Measurements from ENCODE around the gene PNKP. TPM values are rescaled to one million over a fixed set of nuclear protein-coding genes. Genes with fewer than 3 reads are reported as not detected.
A peak's percentile ranks its signal among the peaks of the same experiment; 100 is the strongest.

Gene PNKP
- total RNA-seq, 2 donors from 2014 or later, result 71.1 to 74.5 TPM

DNA sequence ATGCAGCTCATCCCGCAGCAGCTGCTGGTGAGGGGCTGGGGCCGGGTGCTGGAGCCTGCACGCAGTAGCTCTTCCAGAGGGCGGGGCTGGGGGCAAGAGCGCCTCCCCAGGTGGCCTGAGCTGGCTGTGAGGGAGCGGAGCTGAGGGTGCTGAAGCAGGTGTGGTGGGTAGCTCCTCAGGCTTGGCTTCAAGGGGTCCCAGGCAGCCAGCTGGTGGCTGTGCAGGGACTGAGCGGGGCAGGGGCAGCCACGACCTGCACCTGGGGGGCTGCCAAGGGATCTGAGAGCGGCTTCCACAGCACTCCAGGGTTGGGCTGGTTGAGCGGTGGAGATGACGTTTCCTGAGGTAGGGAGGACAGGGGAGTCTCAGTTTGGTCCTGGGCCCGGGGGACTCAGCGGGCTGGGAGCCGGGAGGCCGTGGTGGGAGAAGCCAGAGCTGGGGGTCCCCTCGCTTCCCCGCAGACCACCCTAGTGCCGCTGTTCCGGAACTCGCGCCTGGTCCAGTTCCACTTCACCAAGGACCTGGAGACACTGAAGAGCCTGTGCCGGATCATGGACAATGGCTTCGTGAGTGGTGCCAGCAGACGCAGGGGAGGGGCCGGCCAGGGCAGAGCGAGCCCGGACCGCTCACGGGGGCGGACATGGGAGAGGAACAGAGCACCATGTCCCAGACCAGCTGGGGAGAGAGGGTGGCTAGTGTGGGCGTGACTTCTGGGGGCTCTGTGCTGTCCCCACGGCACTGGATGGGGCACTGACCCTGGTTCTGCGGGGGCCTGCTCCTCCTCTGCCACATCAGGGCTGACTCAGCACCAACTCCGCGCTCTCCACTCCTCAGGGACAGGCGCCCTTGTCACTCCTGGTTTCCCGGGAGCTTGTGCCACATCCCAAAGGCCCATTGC is 9.0 kb downstream of the PNKP start:
- DNase-seq, result peak in 1 of 2 donors; percentile 1
- H3K27me3 Mint-ChIP-seq (ENCODE audit: low read depth), result no peaks in the 10 kb centered on the region
- H3K27ac Mint-ChIP-seq, result no peak overlapping the region
- H3K9me3 Mint-ChIP-seq, result no peaks in the 10 kb centered on the region
- no peak for ATAC-seq (replicated peaks in 1 of 2)
- no peak overlapping the region for H3K4me3 Mint-ChIP-seq
- H3K4me1 Mint-ChIP-seq (ENCODE audit: low read depth), result peaks cover 11% of the 10 kb centered on the region
- peaks cover 2 to 4% of the 10 kb centered on the region in 2 donors for H3K36me3 Mint-ChIP-seq (ENCODE audit: insufficient read depth in 2 of 2)

DNA sequence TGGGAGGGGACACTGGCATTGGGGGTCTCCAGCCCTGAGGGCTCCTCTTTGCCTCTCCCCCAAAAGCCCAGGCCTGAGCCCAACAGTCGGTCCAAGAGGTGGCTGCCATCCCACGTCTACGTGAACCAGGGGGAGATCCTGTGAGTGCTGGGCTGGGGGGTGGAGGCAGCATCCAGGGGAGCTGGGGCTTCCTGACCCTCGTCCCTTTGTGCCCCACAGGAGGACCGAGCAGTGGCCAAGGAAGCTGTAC is 9.6 kb downstream of the PNKP start:
- H3K36me3 Mint-ChIP-seq (ENCODE audit: insufficient read depth in 2 of 2), result peaks cover 0 to 3% of the 10 kb centered on the region in 2 donors

DNA sequence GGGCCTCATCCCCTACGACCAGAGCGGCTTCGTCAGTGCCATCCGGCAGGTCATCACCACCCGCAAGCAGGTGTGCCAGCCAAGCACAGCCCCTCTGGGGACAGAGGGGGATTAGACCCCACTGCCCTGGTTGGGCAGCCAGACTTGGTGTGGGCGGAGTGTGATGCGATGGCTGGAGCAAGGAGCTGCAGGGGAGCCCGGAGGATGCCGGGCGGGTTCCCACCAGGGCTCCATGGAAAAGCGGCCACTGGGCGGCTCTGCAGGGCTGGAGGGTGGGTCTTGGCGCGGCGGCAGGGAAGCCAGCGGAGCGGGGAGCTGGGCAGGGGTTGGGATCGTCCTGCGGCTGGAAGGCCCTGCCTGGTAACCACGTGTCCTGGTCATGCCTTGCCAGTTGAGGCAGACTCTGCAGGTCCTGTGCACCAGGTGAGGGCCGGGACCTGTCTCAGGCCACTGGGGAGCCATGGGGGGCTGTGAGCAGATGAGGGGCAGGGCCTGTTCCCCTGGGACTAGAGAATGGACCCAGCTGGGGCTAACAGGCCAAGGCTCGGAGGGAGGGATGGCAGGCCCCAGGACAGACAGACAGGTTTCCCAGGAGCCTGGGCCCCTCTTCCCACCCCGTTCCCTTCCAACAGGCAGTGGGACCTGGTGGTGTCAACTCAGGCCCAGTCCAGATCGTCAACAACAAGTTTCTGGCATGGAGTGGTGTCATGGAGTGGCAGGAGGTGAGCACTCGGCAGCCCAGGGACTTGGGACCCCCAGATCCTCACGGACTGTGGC is 10.1 kb downstream of the PNKP start:
- peaks cover 0 to 3% of the 10 kb centered on the region in 2 donors for H3K36me3 Mint-ChIP-seq (ENCODE audit: insufficient read depth in 2 of 2)
- no peaks in the 10 kb centered on the region for H3K9me3 Mint-ChIP-seq
- H3K27ac Mint-ChIP-seq, result no peak overlapping the region
- ATAC-seq (replicated peaks in 1 of 2) (no peak), DNase-seq (no peak)
- H3K27me3 Mint-ChIP-seq (ENCODE audit: low read depth), result no peaks in the 10 kb centered on the region
- H3K4me1 Mint-ChIP-seq (ENCODE audit: low read depth), result peaks cover 18% of the 10 kb centered on the region
- no peak overlapping the region for H3K4me3 Mint-ChIP-seq

More for the DNA sequence above, 9.6 kb downstream of the PNKP start:
- Mint-ChIP-seq H3K27ac (no peak overlapping the region), H3K27me3 (ENCODE audit: low read depth) (no peaks in the 10 kb centered on the region), H3K9me3 (no peaks in the 10 kb centered on the region), H3K4me1 (ENCODE audit: low read depth) (peaks cover 13% of the 10 kb centered on the region), H3K4me3 (no peak overlapping the region)
- DNase-seq (no peak), ATAC-seq (replicated peaks in 1 of 2) (no peak)

DNA sequence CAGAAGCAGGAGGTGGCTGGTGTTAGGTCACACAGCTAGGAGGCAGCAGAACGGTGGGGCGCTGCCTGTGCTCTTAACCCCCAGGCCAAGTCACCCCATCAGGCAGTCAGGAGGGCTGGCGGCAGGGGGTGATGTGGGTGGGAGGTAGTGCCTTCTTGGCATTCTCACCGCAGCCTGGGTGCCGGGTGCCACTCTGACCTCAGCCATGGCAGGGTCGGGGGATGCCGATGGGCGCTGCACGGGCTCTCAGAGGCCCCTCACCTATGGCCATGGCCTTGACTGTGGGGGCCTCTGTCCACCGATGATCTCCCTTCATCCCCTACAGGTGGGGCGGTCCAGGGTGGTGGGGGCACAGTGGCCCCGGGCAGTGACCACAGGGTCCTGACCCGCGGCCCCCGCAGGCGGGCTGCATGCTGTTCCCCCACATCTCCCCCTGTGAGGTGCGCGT is 10.8 kb downstream of the PNKP start:
- ATAC-seq (replicated peaks in 1 of 2), result no peak
- no peak overlapping the region for H3K4me3 Mint-ChIP-seq
- peaks cover 0 to 1% of the 10 kb centered on the region in 2 donors for H3K36me3 Mint-ChIP-seq (ENCODE audit: insufficient read depth in 2 of 2)
- H3K4me1 Mint-ChIP-seq (ENCODE audit: low read depth), result peaks cover 23% of the 10 kb centered on the region
- H3K9me3 Mint-ChIP-seq, result no peaks in the 10 kb centered on the region
- peak in 1 of 2 donors; percentile 1 for DNase-seq
- H3K27ac Mint-ChIP-seq, result no peak overlapping the region
- no peaks in the 10 kb centered on the region for H3K27me3 Mint-ChIP-seq (ENCODE audit: low read depth)

DNA sequence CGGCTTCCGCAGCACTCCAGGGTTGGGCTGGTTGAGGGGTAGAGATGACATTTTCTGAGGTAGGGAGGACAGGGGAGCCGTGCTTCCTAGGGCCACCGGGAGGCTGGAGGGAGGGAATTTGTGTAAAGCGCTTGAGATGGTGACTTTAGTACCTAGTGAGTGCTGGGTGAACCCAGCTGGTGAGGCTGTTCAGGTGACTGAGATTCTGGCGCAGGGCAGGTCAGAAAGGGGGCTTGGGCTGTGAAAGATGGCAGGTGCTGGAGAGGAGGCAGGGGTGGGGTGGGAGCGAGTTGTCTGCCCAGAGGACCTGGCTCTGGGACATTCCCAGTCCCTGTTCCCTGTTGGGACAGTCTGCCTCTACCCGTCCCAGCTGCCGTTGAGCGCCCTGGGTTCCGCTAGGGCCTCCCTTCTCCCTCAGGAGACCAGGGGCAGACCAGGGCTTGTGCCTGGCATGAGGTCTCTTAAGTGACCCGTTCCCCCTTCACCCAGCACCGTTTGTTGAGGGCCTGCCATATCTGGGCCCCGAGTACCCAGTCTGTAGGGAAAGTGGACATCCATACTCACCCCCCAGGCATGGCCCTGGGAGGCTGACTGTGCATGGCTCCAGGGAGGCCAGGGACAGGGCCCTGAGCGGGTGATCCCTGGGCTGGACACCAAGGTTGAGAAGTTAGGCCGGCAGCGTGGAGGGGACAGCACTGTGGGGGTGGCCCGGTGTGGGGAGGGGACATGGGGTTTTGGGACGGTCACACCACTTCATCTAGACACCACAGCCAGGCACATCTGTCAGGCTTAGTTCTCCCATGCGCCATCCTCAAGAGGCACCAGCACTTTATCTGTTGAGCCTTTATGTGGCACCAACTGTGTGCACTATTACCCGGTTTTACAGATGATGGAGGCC is 11.5 kb downstream of the PNKP start:
- Mint-ChIP-seq H3K27me3 (ENCODE audit: low read depth) (no peaks in the 10 kb centered on the region), H3K36me3 (ENCODE audit: insufficient read depth in 2 of 2) (peaks cover 0 to 1% of the 10 kb centered on the region in 2 donors), H3K4me1 (ENCODE audit: low read depth) (peaks cover 23% of the 10 kb centered on the region), H3K9me3 (no peaks in the 10 kb centered on the region), H3K27ac (no peak overlapping the region), H3K4me3 (no peak overlapping the region)
- ATAC-seq (replicated peaks in 1 of 2) (no peak), DNase-seq (no peak)

DNA sequence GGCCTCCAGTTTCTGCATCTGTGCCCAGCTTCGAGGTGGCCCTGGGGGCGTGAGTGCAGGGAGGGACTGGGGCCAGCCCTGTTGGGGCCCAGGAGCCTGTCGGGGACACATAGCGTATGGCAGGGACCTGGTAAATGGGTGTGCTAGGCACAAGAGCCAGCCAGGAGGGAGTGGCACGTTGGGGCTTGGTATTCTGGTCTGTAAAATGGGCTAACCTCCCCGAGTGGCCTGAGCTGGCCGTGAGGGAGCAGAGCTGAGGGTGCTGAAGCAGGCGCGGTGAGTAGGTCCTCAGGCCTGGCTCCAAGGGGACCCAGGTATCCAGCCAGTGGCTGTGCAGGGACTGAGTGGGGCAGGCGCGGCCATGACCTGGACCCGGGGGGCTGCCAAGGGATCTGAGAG is 12.1 kb downstream of the PNKP start:
- no peak for DNase-seq
- H3K36me3 Mint-ChIP-seq (ENCODE audit: insufficient read depth in 2 of 2), result peaks cover under 1 to 3% of the 10 kb centered on the region in 2 donors
- H3K27me3 Mint-ChIP-seq (ENCODE audit: low read depth), result no peaks in the 10 kb centered on the region
- H3K9me3 Mint-ChIP-seq, result no peaks in the 10 kb centered on the region
- peaks cover 24% of the 10 kb centered on the region for H3K4me1 Mint-ChIP-seq (ENCODE audit: low read depth)
- ATAC-seq (replicated peaks in 1 of 2), result no peak
- H3K4me3 Mint-ChIP-seq, result no peak overlapping the region
- no peak overlapping the region for H3K27ac Mint-ChIP-seq

DNA sequence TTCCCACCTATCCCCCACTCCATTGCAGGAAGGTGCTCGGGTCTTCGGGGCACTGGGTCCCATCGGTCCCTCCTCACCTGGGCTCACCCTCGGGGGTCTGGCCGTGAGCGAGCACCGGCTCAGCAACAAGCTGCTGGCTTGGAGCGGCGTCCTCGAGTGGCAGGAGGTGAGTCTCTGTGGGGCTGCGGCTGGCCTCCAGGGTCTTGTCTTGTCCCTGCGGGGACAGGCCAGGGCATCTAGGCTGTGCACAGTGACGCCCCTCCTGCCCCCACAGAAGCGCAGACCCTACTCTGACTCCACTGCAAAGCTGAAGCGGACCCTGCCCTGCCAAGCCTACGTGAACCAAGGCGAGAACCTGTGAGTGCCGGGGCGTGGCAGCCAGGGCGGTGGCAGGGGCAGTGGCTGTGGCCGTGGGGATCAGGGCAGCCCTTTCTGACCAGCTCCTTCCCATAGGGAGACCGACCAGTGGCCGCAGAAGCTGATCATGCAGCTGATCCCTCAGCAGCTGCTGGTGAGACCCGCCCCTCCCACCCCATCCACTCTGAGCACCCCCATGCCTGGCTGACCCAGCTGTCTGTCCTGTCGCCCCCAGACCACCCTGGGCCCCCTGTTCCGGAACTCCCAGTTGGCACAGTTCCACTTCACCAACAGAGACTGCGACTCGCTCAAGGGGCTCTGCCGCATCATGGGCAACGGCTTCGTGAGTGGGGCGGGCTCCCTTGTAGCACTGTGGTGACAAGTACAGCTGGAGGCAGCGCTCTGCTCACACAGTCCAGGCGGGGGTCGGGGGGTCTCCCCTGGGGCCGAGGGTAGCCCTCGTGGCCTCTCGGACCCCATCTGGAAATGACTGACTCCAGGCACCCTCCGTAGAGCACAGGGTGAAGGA is 12.8 kb downstream of the PNKP start:
- Mint-ChIP-seq H3K4me3 (no peak overlapping the region), H3K27ac (no peak overlapping the region), H3K27me3 (ENCODE audit: low read depth) (no peaks in the 10 kb centered on the region), H3K9me3 (no peaks in the 10 kb centered on the region), H3K4me1 (ENCODE audit: low read depth) (peaks cover 30% of the 10 kb centered on the region), H3K36me3 (ENCODE audit: insufficient read depth in 2 of 2) (peaks cover 6 to 7% of the 10 kb centered on the region in 2 donors)
- ATAC-seq (replicated peaks in 1 of 2), result no peak
- no peak for DNase-seq

DNA sequence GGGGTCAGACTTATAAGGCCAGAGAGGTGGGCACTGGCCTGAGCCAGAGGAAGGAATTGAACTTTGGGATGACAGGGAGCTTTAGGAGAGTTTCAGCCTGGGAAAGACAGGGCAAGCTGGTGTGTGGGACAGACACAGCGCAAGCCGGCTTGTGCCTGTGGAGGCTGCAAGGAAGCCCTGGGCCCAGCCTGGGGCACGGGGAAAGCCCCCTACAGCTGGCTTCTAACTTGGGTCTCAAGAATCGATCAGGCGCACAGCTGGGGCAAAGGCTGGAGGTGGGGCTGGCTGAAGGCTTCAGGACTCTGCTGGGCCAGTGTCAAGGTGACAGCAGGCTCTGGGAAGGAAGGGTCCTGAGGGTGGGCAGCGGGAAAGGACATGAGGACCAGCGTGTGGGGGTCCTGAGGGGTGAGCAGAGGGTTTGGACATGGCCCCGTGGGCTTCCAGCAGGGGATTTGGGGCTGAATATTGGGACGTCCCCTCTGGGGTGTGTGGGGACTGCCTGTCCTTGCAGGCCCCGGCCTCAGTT is 13.5 kb downstream of the PNKP start:
- ATAC-seq (replicated peaks in 1 of 2), result no peak
- peaks cover 35% of the 10 kb centered on the region for H3K4me1 Mint-ChIP-seq (ENCODE audit: low read depth)
- no peak overlapping the region for H3K4me3 Mint-ChIP-seq
- H3K27ac Mint-ChIP-seq, result no peak overlapping the region
- peaks cover 9 to 10% of the 10 kb centered on the region in 2 donors for H3K36me3 Mint-ChIP-seq (ENCODE audit: insufficient read depth in 2 of 2)
- H3K9me3 Mint-ChIP-seq, result peaks cover 4% of the 10 kb centered on the region in 2 donors
- no peaks in the 10 kb centered on the region for H3K27me3 Mint-ChIP-seq (ENCODE audit: low read depth)
- DNase-seq, result no peak

DNA sequence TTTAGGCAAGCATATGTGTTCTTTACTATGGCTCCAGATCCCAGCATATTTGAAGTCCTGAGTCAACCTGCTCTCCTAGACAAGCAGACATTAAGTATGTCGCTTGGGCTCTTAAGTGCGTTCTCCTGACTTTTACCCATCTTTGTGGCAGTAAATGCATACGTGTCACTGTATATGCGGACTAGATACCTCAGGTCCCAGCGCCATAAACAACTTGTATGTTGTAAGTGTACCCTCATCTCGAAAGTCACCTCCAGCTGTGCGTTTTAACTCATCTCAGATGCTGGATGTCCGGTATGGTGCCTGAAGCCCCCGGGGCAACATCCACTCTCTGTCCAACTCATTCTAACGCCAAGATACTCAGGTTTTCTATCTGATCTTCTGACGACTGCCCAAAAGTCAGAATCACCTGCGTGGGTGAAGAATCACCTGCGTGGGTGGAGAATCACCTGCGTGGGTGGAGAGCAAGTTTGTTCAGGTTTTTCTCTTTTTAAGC is 14.7 kb downstream of the PNKP start:
- H3K9me3 Mint-ChIP-seq, result peaks cover 5% of the 10 kb centered on the region in 2 donors
- no peak for ATAC-seq (replicated peaks in 1 of 2)
- H3K4me3 Mint-ChIP-seq, result peak overlapping the region; percentile 77 to 86
- DNase-seq, result no peak
- H3K4me1 Mint-ChIP-seq (ENCODE audit: low read depth), result peaks cover 47% of the 10 kb centered on the region
- H3K27me3 Mint-ChIP-seq (ENCODE audit: low read depth), result no peaks in the 10 kb centered on the region
- H3K27ac Mint-ChIP-seq, result peak overlapping the region; percentile 49
- H3K36me3 Mint-ChIP-seq (ENCODE audit: insufficient read depth in 2 of 2), result peaks cover 12% of the 10 kb centered on the region in 2 donors

DNA sequence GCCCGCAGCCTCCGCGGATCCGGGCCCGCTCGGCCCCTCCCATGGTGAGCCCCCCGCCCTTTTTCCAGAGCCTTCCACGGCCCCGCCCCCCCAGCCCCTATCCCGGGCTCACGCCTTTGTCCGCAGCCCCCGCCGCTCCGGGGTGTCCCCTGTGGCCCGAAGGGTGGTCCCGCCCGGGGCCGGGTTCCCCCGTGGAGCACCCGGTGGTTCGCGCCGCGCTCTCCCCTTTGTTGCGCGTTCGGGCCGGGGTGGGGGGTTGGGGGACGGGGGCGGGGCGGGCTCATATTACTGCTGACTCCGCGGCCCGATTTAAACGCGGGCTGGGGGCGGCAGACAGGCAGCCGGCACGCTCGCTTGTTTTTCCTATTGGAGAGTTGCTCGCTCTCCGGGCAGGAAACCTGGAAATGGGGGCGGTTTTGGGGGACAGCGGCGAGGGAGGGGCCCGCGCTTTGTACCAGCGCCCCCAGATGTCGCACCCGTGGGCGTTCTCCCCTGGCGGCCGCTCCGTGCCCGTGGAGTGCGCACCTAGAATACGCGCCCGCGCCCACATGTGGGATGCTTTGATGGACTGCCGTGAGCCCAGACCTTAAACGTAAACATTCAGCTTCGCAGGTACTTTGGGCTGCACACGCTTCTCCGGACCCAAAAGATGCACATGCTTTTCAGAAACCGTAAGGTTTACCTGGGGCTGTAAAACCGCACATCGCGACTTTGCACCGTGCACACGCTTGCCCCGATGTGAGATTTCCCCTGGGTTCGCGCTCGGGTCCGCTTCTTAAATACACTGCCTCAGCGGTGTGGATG is 15.7 kb downstream of the PNKP start:
- Mint-ChIP-seq H3K4me3 (peak overlapping the region; percentile 77 to 86), H3K36me3 (ENCODE audit: insufficient read depth in 2 of 2) (peaks cover 10 to 12% of the 10 kb centered on the region in 2 donors), H3K27ac (peak overlapping the region; percentile 49), H3K27me3 (ENCODE audit: low read depth) (no peaks in the 10 kb centered on the region), H3K9me3 (peaks cover 5% of the 10 kb centered on the region in 2 donors), H3K4me1 (ENCODE audit: low read depth) (peaks cover 47% of the 10 kb centered on the region)
- ATAC-seq (replicated peaks in 1 of 2) (peak in 1 of 2 donors; percentile 8), DNase-seq (peak; percentile 38 to 45)

Data from activated T-cell treated with anti-CD3 and anti-CD28 coated beads, Interleukin-2, amount 50 U/mL, for 72 hours (primary cell).